Measurements from ENCODE around the gene CEP41. TPM values are rescaled to one million over a fixed set of nuclear protein-coding genes. Genes with fewer than 3 reads are reported as not detected.

CEP41 gene
- total and polyA plus RNA-seq, 2 donors (not counting 3 experiments of a cell fraction or from before 2014, with no cell fraction given): 19.5 to 26.8 TPM

GRCh38 chr7:130490311-130490791 is 49.5 kb upstream of the CEP41 start:
- TF ChIP-seq FOS (IDR thresholded peaks at IDR 0.05; ENCODE audit: borderline replicate concordance, insufficient read depth, low read length): no peak
- no peak for TF ChIP-seq CTCF (IDR thresholded peaks at IDR 0.05; ENCODE audit: extremely low read depth in 1 of 2, insufficient read depth in 1 of 2, low read depth in 1 of 2, low read length in 2 of 2)
- TF ChIP-seq MAX (IDR thresholded peaks at IDR 0.05; ENCODE audit: insufficient read depth, insufficient read length): no peak
- no peak for TF ChIP-seq EZH2 (IDR thresholded peaks at IDR 0.05; ENCODE audit: borderline replicate concordance, low read depth, low read length, severe bottlenecking)
- no peak for TF ChIP-seq POLR2A (IDR thresholded peaks at IDR 0.05; ENCODE audit: low read depth, low read length)
- no peak for TF ChIP-seq JUN (IDR thresholded peaks at IDR 0.05; ENCODE audit: borderline replicate concordance, insufficient read depth, insufficient read length, low read depth)
- TF ChIP-seq GATA2 (IDR thresholded peaks at IDR 0.05; ENCODE audit: insufficient read depth, insufficient read length, low read depth, low read length): no peak
- TF ChIP-seq POLR2AphosphoS5 (IDR thresholded peaks at IDR 0.05; ENCODE audit: insufficient read depth, low read depth, low read length): no peak
- TF ChIP-seq MYC (IDR thresholded peaks at IDR 0.05; ENCODE audit: low read depth, low read length): no peak
- Histone ChIP-seq H4K20me1 (replicated peaks; ENCODE audit: control insufficient read depth, extremely low read depth, insufficient read depth, low read length) (no peaks in the 10 kb centered on the region), H3K9ac (replicated peaks; ENCODE audit: extremely low read depth, insufficient read depth, low read length) (no peak overlapping the region), H3K36me3 (ENCODE audit: control insufficient read depth in 2 of 2, extremely low read depth in 1 of 2, insufficient read depth in 2 of 2, low read length in 2 of 2) (no peaks in the 10 kb centered on the region), H2AFZ (ENCODE audit: low read depth, low read length) (peak overlapping the region; percentile 60), H3K9me1 (replicated peaks; ENCODE audit: control insufficient read depth, extremely low read depth, insufficient read depth, low read length) (no peaks in the 10 kb centered on the region), H3K79me2 (ENCODE audit: control insufficient read depth, insufficient read depth, low read length) (no peaks in the 10 kb centered on the region), H3K9me3 (replicated peaks; ENCODE audit: control insufficient read depth, insufficient read depth, low read length) (no peaks in the 10 kb centered on the region), H3K27me3 (ENCODE audit: control insufficient read depth in 2 of 2, insufficient read depth in 2 of 2, low read length in 2 of 2) (no peaks in the 10 kb centered on the region), H3K4me2 (ENCODE audit: insufficient read depth, low read length) (peak overlapping the region; percentile 72), H3K27ac (ENCODE audit: insufficient read depth, low read depth, low read length) (peak overlapping the region; percentile 74), H3K4me3 (replicated peaks in 1 of 3; ENCODE audit: insufficient read depth in 1 of 3, low read depth in 1 of 3, low read length in 3 of 3) (peak overlapping the region in 1 of 3 experiments; percentile 7), H3K4me1 (ENCODE audit: control insufficient read depth, extremely low read depth, insufficient read depth, low read length) (peaks cover 37% of the 10 kb centered on the region)
- ChIA-PET CTCF (interaction anchor here (1.6 kb wide), 1 partner anchor 248 kb away, joined by 5 read pairs; no protein-coding TSS in a partner anchor), POLR2A (no interaction called here)
- intact Hi-C loops (cut with micrococcal nuclease): loop anchor here (1.0 to 2.0 kb wide), 2 partner anchors 248 to 418 kb away; no protein-coding TSS in a partner anchor
- BruUV-seq (replicated peaks): no TSS peak
- FAIRE-seq (no peak), DNase-seq (ENCODE audit: low read depth, low spot score) (peak; percentile 15)
- dilution Hi-C loops (cut with MboI; ENCODE audit: extremely low pct_ligation_motif_present, low sequenced_read_pairs): no loop called here

Measured in endothelial cell of umbilical vein (primary cell).